ENCODE measurements around the gene UCKL1.

UCKL1 gene

DNA sequence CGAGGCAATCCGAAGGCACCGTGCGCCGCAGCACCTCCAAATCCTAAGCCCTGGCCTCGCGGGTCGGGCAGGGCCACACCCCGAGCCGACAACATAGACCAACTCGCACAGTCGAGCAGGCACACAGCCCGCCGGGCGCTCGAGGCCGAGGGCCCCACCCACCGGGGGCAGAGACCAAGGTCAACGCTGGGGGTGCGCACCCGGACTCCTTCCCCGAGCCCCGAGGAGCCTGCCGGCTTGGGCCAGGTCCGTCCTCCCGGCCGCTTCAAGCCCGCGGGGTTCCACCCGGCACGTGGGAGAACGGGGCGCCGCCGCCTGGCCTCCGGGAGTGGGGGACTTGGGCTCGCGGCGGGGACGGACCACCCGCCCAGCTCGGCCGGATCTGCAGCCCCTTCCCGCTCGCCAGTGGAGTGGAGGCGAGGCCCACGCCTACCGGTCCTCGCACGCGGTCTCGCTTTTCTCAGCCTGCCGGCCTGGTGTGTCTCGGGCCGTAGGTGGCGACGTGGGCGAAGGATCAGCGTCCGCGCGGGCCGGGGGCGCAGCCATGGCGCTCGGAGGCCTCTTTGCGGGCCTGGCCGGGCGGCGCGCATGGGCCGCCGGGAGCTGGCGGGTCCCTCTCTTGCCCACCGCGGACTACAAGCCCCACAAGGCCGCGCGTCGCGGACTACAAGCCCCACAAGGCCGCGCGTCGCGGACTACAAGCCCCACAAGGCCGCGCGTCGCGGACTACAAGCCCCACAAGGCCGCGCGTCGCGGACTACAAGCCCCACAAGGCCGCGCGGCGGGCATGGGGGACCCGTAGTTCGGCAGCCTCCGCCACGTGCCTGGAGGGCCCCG, at the start of gene UCKL1:
Gene UCKL1, minus strand, starts transcription at position 590 of the 837 bp plus-strand sequence. Its CDS starts 44 bp downstream, at position 546.
- Histone ChIP-seq H3K27ac (ENCODE audit: low read depth, low read length) (peak within 1 kb of the TSS; percentile 93), H3K27me3 (ENCODE audit: control insufficient read depth in 1 of 2, insufficient read depth in 2 of 2, low read length in 2 of 2) (no peaks in the 10 kb centered on the region), H3K4me3 (ENCODE audit: low read depth in 1 of 2, low read length in 2 of 2) (peak within 1 kb of the TSS; percentile 61 to 86), H3K4me1 (ENCODE audit: insufficient read depth, low read length) (peaks cover 48% of the 10 kb centered on the region), H3K9ac (ENCODE audit: low read length) (peak within 1 kb of the TSS; percentile 53), H3K36me3 (ENCODE audit: insufficient read depth, low read length) (no peaks in the 10 kb centered on the region), H3K9me3 (ENCODE audit: low read length) (no peaks in the 10 kb centered on the region)

GRCh38 chr20:64005394-64005793, 49.2 kb upstream of the UCKL1 start:
- H3K36me3 ChIP-seq (ENCODE audit: insufficient read depth, low read length): peaks cover 53% of the 10 kb centered on the region
- no peak overlapping the region for H3K4me3 ChIP-seq (ENCODE audit: low read depth in 1 of 2, low read length in 2 of 2)
- H3K9me3 ChIP-seq (ENCODE audit: low read length): no peaks in the 10 kb centered on the region
- no peaks in the 10 kb centered on the region for H3K4me1 ChIP-seq (ENCODE audit: insufficient read depth, low read length)
- no peak overlapping the region for H3K27ac ChIP-seq (ENCODE audit: low read depth, low read length)
- no peak overlapping the region for H3K9ac ChIP-seq (ENCODE audit: low read length)
- H3K27me3 ChIP-seq (ENCODE audit: control insufficient read depth in 1 of 2, insufficient read depth in 2 of 2, low read length in 2 of 2): no peaks in the 10 kb centered on the region

GRCh38 chr20:64003960-64004725, 47.9 kb upstream of the UCKL1 start:
- Histone ChIP-seq H3K27me3 (ENCODE audit: control insufficient read depth in 1 of 2, insufficient read depth in 2 of 2, low read length in 2 of 2) (no peaks in the 10 kb centered on the region), H3K27ac (ENCODE audit: low read depth, low read length) (no peak overlapping the region), H3K4me1 (ENCODE audit: insufficient read depth, low read length) (no peaks in the 10 kb centered on the region), H3K4me3 (ENCODE audit: low read depth in 1 of 2, low read length in 2 of 2) (no peak overlapping the region), H3K9ac (ENCODE audit: low read length) (no peak overlapping the region), H3K9me3 (ENCODE audit: low read length) (no peaks in the 10 kb centered on the region), H3K36me3 (ENCODE audit: insufficient read depth, low read length) (peaks cover 54% of the 10 kb centered on the region)

DNA sequence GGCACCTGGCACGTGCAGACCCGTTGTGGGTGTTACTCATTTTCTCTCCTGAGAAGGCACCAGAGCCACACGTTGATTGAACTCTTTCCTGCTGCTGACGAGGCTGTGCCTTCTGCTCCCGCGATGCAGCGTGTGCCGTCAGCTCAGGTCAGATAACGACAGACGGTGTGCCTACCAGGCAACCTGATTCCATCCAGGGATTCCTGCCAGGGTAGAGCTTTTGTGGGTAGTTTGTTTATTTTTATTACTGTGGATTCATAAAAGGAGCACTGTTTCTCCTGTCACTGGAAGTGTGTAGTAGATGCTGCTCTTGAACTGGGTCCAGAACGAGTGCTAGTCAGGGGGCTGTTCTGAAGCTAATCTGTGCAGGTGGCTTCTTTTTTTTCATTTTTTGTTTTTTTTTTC, 45.4 kb upstream of the UCKL1 start:
- H3K9me3 ChIP-seq (ENCODE audit: low read length): no peaks in the 10 kb centered on the region
- peaks cover 65% of the 10 kb centered on the region for H3K36me3 ChIP-seq (ENCODE audit: insufficient read depth, low read length)
- no peak overlapping the region for H3K9ac ChIP-seq (ENCODE audit: low read length)
- H3K4me1 ChIP-seq (ENCODE audit: insufficient read depth, low read length): no peaks in the 10 kb centered on the region
- H3K4me3 ChIP-seq (ENCODE audit: low read depth in 1 of 2, low read length in 2 of 2): no peak overlapping the region
- H3K27ac ChIP-seq (ENCODE audit: low read depth, low read length): no peak overlapping the region
- no peaks in the 10 kb centered on the region for H3K27me3 ChIP-seq (ENCODE audit: control insufficient read depth in 1 of 2, insufficient read depth in 2 of 2, low read length in 2 of 2)

DNA sequence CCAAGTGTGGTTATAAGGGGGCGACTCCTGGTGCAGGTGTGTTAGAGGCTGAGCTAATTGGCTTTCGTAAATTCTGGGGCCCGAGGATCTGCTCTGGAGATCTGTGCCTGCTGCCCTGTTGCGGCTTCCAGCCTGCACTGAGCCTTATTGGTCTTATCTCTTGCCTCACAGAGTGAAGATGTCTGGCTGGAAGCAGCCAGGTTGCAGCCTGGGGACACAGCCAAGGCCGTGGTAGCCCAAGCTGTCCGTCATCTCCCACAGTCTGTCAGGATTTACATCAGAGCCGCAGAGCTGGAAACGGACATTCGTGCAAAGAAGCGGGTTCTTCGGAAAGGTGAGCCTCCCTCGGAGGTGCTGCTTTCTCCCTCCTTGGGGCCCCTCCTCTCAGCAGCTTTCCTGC, 44.7 kb upstream of the UCKL1 start:
- Histone ChIP-seq H3K9me3 (ENCODE audit: low read length) (no peaks in the 10 kb centered on the region), H3K27ac (ENCODE audit: low read depth, low read length) (no peak overlapping the region), H3K4me3 (ENCODE audit: low read depth in 1 of 2, low read length in 2 of 2) (no peak overlapping the region), H3K9ac (ENCODE audit: low read length) (no peak overlapping the region), H3K27me3 (ENCODE audit: control insufficient read depth in 1 of 2, insufficient read depth in 2 of 2, low read length in 2 of 2) (no peaks in the 10 kb centered on the region), H3K36me3 (ENCODE audit: insufficient read depth, low read length) (peaks cover 70% of the 10 kb centered on the region), H3K4me1 (ENCODE audit: insufficient read depth, low read length) (no peaks in the 10 kb centered on the region)

DNA sequence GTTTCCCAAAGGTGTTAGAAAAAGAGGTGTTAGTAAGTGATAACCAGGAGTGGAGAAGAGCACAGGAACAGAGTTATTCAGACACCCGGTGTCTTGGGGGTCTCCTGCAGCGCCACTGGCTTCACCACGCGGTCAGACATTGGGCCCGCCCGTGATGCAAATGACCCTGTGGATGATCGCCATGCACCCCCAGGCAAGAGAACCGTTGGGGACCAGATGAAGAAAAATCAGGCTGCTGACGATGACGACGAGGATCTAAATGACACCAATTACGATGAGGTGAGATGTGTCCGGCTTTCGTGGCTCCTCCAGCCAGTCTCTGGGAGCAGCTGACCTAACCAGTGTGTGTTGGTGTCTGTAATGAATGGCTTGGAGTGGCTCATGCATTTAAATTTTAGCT, 26.7 kb upstream of the UCKL1 start:
- Histone ChIP-seq H3K36me3 (ENCODE audit: insufficient read depth, low read length) (peaks cover 46% of the 10 kb centered on the region), H3K27me3 (ENCODE audit: control insufficient read depth in 1 of 2, insufficient read depth in 2 of 2, low read length in 2 of 2) (peaks cover 0 to 12% of the 10 kb centered on the region in 2 donors), H3K4me1 (ENCODE audit: insufficient read depth, low read length) (peaks cover 29% of the 10 kb centered on the region), H3K27ac (ENCODE audit: low read depth, low read length) (no peak overlapping the region), H3K9me3 (ENCODE audit: low read length) (no peaks in the 10 kb centered on the region), H3K4me3 (ENCODE audit: low read depth in 1 of 2, low read length in 2 of 2) (no peak overlapping the region), H3K9ac (ENCODE audit: low read length) (no peak overlapping the region)

DNA sequence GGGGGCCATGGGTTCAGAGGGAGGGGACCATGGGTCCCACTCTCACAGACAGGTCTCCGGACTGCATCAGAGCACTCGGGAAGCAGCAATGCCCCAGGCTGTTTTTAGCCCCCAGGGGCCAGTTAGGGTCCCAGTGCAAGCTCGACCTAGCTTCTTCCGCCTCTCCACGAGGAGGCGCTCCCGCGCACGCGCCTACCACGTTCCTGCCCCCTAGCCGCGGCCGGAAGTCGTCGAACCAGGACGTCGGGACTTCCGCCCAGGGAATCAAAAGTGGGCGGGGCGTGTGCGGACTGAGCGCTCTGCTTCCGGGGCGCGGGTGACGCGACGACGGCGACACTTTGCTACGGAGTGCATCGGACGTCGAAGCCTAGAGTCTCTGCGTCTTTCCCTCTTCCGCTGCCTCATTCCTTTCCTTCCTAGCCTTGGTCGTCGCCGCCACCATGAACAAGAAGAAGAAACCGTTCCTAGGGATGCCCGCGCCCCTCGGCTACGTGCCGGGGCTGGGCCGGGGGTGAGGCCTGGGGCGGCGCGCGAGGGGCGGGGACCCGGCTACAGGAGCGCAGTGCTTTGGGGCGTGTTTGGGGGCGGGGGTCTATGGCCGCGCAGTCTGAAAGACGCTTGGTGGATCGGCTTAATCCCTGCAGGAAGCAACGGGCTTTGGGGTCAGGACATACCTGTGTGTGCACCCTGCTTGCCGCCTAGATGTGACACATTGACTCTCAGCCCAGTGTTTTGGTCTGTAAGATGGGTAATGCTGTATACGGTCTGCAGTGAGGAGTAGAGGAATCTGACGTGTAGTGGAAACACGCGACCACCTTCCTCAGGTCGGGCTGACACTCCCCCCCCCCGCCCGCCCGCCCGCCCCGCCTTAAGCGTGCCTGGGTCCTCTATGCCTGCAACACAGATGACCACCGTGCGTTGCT, 24.9 kb upstream of the UCKL1 start, which contains the start of gene PRPF6:
Gene PRPF6, plus strand, starts transcription at position 327 of the 923 bp plus-strand sequence. Its CDS starts 114 bp downstream, at position 441.
- Histone ChIP-seq H3K27ac (ENCODE audit: low read depth, low read length) (peak within 1 kb of the TSS; percentile 77), H3K9me3 (ENCODE audit: low read length) (no peaks in the 10 kb centered on the region), H3K4me3 (ENCODE audit: low read depth in 1 of 2, low read length in 2 of 2) (peak within 1 kb of the TSS; percentile 83 to 91), H3K4me1 (ENCODE audit: insufficient read depth, low read length) (peaks cover 29% of the 10 kb centered on the region), H3K9ac (ENCODE audit: low read length) (peak within 1 kb of the TSS; percentile 86), H3K27me3 (ENCODE audit: control insufficient read depth in 1 of 2, insufficient read depth in 2 of 2, low read length in 2 of 2) (peaks cover 0 to 13% of the 10 kb centered on the region in 2 donors), H3K36me3 (ENCODE audit: insufficient read depth, low read length) (peaks cover 31% of the 10 kb centered on the region)

DNA sequence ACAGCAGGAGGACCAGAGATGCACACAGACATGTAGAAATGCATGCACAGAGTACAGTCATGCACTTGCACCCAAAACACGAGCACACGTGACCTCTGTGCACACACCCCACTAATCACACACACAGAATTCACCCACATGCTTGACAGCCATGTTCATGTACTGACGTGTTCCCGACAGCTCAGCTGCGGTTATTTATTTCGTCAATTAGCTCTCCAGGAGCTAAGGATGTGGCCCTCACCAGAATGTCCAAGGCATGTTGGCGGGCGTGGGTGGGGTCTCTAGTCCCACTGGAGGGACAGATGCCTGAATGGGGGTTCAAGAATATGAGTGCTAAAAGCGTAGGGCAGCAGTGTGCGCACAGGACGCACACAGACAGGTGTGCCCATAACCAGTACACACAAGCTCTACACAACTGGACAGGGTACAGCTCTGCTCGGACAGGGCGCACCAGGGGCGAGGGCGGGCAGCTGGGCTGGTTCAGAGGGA, 24.1 kb upstream of the UCKL1 start:
- H3K27me3 ChIP-seq (ENCODE audit: control insufficient read depth in 1 of 2, insufficient read depth in 2 of 2, low read length in 2 of 2): peaks cover 0 to 13% of the 10 kb centered on the region in 2 donors
- H3K36me3 ChIP-seq (ENCODE audit: insufficient read depth, low read length): peaks cover 24% of the 10 kb centered on the region
- no peaks in the 10 kb centered on the region for H3K9me3 ChIP-seq (ENCODE audit: low read length)
- H3K27ac ChIP-seq (ENCODE audit: low read depth, low read length): peak overlapping the region; percentile 3
- H3K4me1 ChIP-seq (ENCODE audit: insufficient read depth, low read length): peaks cover 29% of the 10 kb centered on the region
- H3K4me3 ChIP-seq (ENCODE audit: low read depth in 1 of 2, low read length in 2 of 2): peak overlapping the region in 1 of 2 donors; percentile 83
- no peak overlapping the region for H3K9ac ChIP-seq (ENCODE audit: low read length)

DNA sequence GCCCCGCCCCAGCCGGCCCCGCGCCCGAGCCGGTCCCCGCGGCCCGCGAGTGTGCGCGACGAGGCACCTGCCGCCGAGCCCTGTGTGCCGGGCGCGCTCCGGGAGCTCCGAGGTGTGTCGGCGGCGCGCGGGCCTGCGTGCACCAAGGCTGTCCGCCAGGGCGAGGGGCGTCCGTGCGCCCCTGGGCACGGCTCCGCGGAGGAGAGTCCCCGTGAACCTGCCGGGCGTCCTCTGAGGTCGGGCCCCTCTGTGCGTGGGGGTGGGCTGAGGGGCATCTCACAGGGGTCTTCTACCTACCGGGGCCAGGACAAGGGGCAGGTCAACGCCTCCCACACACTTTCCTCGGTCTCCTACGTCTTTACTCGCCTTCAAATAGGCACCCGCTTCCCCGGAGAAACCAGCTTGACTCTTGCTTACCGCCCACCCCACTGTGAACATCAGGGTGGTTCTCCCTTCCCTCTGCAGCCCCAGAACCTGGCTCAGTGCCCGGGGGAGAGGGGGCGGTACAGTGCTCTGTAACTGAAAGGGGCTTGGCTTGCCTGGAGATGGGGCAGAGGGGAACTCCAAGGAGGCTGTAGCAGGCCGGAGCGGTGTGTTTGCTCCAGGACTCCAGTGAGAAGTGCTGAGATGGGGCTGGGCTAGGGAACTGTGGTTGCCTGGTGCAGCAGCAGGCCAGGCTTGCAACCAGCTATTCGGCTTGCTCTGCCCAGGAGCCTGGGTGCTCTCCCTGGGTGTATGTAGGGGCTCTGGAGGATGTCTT, 23.5 kb upstream of the UCKL1 start, which contains the start of gene SAMD10:
Gene SAMD10, minus strand, starts transcription at position 86 of the 760 bp plus-strand sequence. CDS start 175 bp downstream, outside the sequence.
- Histone ChIP-seq H3K27me3 (ENCODE audit: control insufficient read depth in 1 of 2, insufficient read depth in 2 of 2, low read length in 2 of 2) (peaks cover 0 to 13% of the 10 kb centered on the region in 2 donors), H3K4me1 (ENCODE audit: insufficient read depth, low read length) (peaks cover 29% of the 10 kb centered on the region), H3K9ac (ENCODE audit: low read length) (no peak within 1 kb of the TSS), H3K27ac (ENCODE audit: low read depth, low read length) (peak within 1 kb of the TSS; percentile 3), H3K9me3 (ENCODE audit: low read length) (no peaks in the 10 kb centered on the region), H3K36me3 (ENCODE audit: insufficient read depth, low read length) (peaks cover 18% of the 10 kb centered on the region), H3K4me3 (ENCODE audit: low read depth in 1 of 2, low read length in 2 of 2) (peak within 1 kb of the TSS; percentile 47 to 83)

- H3K27ac ChIP-seq (ENCODE audit: low read depth, low read length): no peak overlapping the region
- peaks cover 29% of the 10 kb centered on the region for H3K4me1 ChIP-seq (ENCODE audit: insufficient read depth, low read length)
- H3K9ac ChIP-seq (ENCODE audit: low read length): no peak overlapping the region
- peaks cover 14% of the 10 kb centered on the region for H3K36me3 ChIP-seq (ENCODE audit: insufficient read depth, low read length)
- H3K27me3 ChIP-seq (ENCODE audit: control insufficient read depth in 1 of 2, insufficient read depth in 2 of 2, low read length in 2 of 2): peaks cover 0 to 13% of the 10 kb centered on the region in 2 donors
- peak overlapping the region; percentile 38 to 47 for H3K4me3 ChIP-seq (ENCODE audit: low read depth in 1 of 2, low read length in 2 of 2)
- H3K9me3 ChIP-seq (ENCODE audit: low read length): no peaks in the 10 kb centered on the region
These were observed 23.0 kb upstream of the UCKL1 start for GRCh38 chr20:63979229-63979556.
